Stimulated activated naive B cell treated with anti-CD40 and anti-IgM and Interleukin-4, amounts not matched to agents 10 μg/mL and 1 μg/mL and 100 μg/mL, for 72 hours (primary cell): ENCODE results near the gene PRKCI.
"Not testable (repeated sequence)": the region's sequence is repeated elsewhere in the genome, so short reads cannot be mapped to it uniquely, and the experiment has no call there.

Experiments used
- ATAC-seq, 2 donors: fragments of 150-1000 bp; cut with Tn5 transposase; replicated peaks; 2 replicates each; pipeline ENCODE4 v1.10.0; 2021; ENCODE audit warnings: moderate library complexity in 1 of 2
- DNase-seq: peaks from one replicate; pipeline ENCODE4 v3.0.0; 2021
- H3K27ac Mint-ChIP-seq: one replicate; pipeline ENCODE4 v1.8.0; 2022; ENCODE audit warnings: mild to moderate bottlenecking, mixed read lengths
- H3K27me3 Mint-ChIP-seq, 2 donors: one replicate each; pipeline ENCODE4 v1.8.0; 2022; ENCODE audit warnings: mixed read lengths in 2 of 2
- H3K36me3 Mint-ChIP-seq, 2 donors: one replicate each; pipeline ENCODE4 v1.8.0; 2022; ENCODE audit warnings: mixed read lengths in 2 of 2, mild to moderate bottlenecking in 1 of 2
- H3K4me1 Mint-ChIP-seq, 2 donors: one replicate each; pipeline ENCODE4 v1.8.0; 2022; ENCODE audit warnings: mixed read lengths in 2 of 2, mild to moderate bottlenecking in 1 of 2
- H3K4me3 Mint-ChIP-seq, 2 donors: one replicate each; pipeline ENCODE4 v1.8.0; 2022; ENCODE audit warnings: mild to moderate bottlenecking in 2 of 2, mixed read lengths in 2 of 2, moderate library complexity in 1 of 2
- H3K9me3 Mint-ChIP-seq, 2 donors: one replicate each; pipeline ENCODE4 v1.8.0; 2022; ENCODE audit warnings: mixed read lengths in 2 of 2, mild to moderate bottlenecking in 1 of 2

The PRKCI gene

GRCh38 chr3:170205302-170205701 is 16.9 kb upstream of the PRKCI start:
- no peaks in the 10 kb centered on the region for H3K9me3 Mint-ChIP-seq
- H3K27ac Mint-ChIP-seq = no peak overlapping the region
- no peak overlapping the region for H3K4me3 Mint-ChIP-seq
- ATAC-seq (no peak), DNase-seq (no peak)
- no peaks in the 10 kb centered on the region for H3K36me3 Mint-ChIP-seq
- no peaks in the 10 kb centered on the region for H3K4me1 Mint-ChIP-seq
- peaks cover 8 to 9% of the 10 kb centered on the region in 2 donors for H3K27me3 Mint-ChIP-seq

- H3K27ac Mint-ChIP-seq, H3K36me3 Mint-ChIP-seq, DNase-seq, ATAC-seq, H3K4me1 Mint-ChIP-seq, H3K4me3 Mint-ChIP-seq, H3K9me3 Mint-ChIP-seq: not testable (repeated sequence)
- peaks cover 8 to 10% of the 10 kb centered on the region in 2 donors for H3K27me3 Mint-ChIP-seq
These were observed 16.0 kb upstream of the PRKCI start for GRCh38 chr3:170206164-170206762.

GRCh38 chr3:170207717-170208116 is 14.5 kb upstream of the PRKCI start:
- no peaks in the 10 kb centered on the region for H3K4me1 Mint-ChIP-seq
- ATAC-seq (no peak), DNase-seq (no peak)
- no peak overlapping the region for H3K4me3 Mint-ChIP-seq
- peaks cover 8 to 14% of the 10 kb centered on the region in 2 donors for H3K27me3 Mint-ChIP-seq
- H3K36me3 Mint-ChIP-seq = peaks cover 0 to 5% of the 10 kb centered on the region in 2 donors
- peaks cover 4 to 6% of the 10 kb centered on the region in 2 donors for H3K9me3 Mint-ChIP-seq
- no peak overlapping the region for H3K27ac Mint-ChIP-seq

GRCh38 chr3:170211668-170212067 is 10.6 kb upstream of the PRKCI start:
- H3K27me3 Mint-ChIP-seq = peaks cover under 1 to 13% of the 10 kb centered on the region in 2 donors
- H3K36me3 Mint-ChIP-seq = peaks cover 0 to 5% of the 10 kb centered on the region in 2 donors
- H3K9me3 Mint-ChIP-seq = peaks cover 4 to 6% of the 10 kb centered on the region in 2 donors
- no peak overlapping the region for H3K27ac Mint-ChIP-seq
- H3K4me3 Mint-ChIP-seq = no peak overlapping the region
- no peak for DNase-seq
- H3K4me1 Mint-ChIP-seq = no peaks in the 10 kb centered on the region
- no peak for ATAC-seq

- H3K4me1 Mint-ChIP-seq = peaks cover 3 to 20% of the 10 kb centered on the region in 2 donors
- no peaks in the 10 kb centered on the region for H3K27me3 Mint-ChIP-seq
- DNase-seq = no peak
- H3K27ac Mint-ChIP-seq = no peak overlapping the region
- no peak for ATAC-seq
- H3K4me3 Mint-ChIP-seq = no peak overlapping the region
- peaks cover 0 to 2% of the 10 kb centered on the region in 2 donors for H3K9me3 Mint-ChIP-seq
- no peaks in the 10 kb centered on the region for H3K36me3 Mint-ChIP-seq
These were observed 2.4 kb upstream of the PRKCI start for GRCh38 chr3:170219850-170220249.

- ATAC-seq (no peak), DNase-seq (no peak)
- no peak overlapping the region for H3K27ac Mint-ChIP-seq
- peaks cover 3 to 20% of the 10 kb centered on the region in 2 donors for H3K4me1 Mint-ChIP-seq
- no peaks in the 10 kb centered on the region for H3K36me3 Mint-ChIP-seq
- no peaks in the 10 kb centered on the region for H3K27me3 Mint-ChIP-seq
- H3K9me3 Mint-ChIP-seq = peaks cover 0 to 2% of the 10 kb centered on the region in 2 donors
- H3K4me3 Mint-ChIP-seq = no peak overlapping the region
These were observed 1.4 kb upstream of the PRKCI start for GRCh38 chr3:170220871-170221270.

GRCh38 chr3:170222647-170223541 is 670 bp downstream of the PRKCI start:
- Mint-ChIP-seq H3K4me3 (peak overlapping the region; percentile 86 to 94), H3K27ac (peak overlapping the region; percentile 76), H3K4me1 (peaks cover 3 to 28% of the 10 kb centered on the region in 2 donors), H3K9me3 (no peaks in the 10 kb centered on the region), H3K27me3 (no peaks in the 10 kb centered on the region), H3K36me3 (no peaks in the 10 kb centered on the region)
- peak; percentile 44 to 49 for ATAC-seq
- peak; percentile 1 for DNase-seq

- DNase-seq (no peak), ATAC-seq (no peak)
- H3K36me3 Mint-ChIP-seq = no peaks in the 10 kb centered on the region
- no peaks in the 10 kb centered on the region for H3K27me3 Mint-ChIP-seq
- H3K4me1 Mint-ChIP-seq = peaks cover 3 to 30% of the 10 kb centered on the region in 2 donors
- no peak overlapping the region for H3K27ac Mint-ChIP-seq
- H3K4me3 Mint-ChIP-seq = no peak overlapping the region
- H3K9me3 Mint-ChIP-seq = no peaks in the 10 kb centered on the region
These were observed 2.9 kb downstream of the PRKCI start for GRCh38 chr3:170225166-170225565.

GRCh38 chr3:170226426-170226960 is 4.3 kb downstream of the PRKCI start:
- peaks cover 3 to 30% of the 10 kb centered on the region in 2 donors for H3K4me1 Mint-ChIP-seq
- no peak overlapping the region for H3K27ac Mint-ChIP-seq
- H3K4me3 Mint-ChIP-seq = no peak overlapping the region
- peaks cover 0 to 3% of the 10 kb centered on the region in 2 donors for H3K36me3 Mint-ChIP-seq
- ATAC-seq (no peak), DNase-seq (no peak)
- H3K9me3 Mint-ChIP-seq = no peaks in the 10 kb centered on the region
- no peaks in the 10 kb centered on the region for H3K27me3 Mint-ChIP-seq

GRCh38 chr3:170228093-170228766 is 6.0 kb downstream of the PRKCI start:
- DNase-seq = no peak
- Mint-ChIP-seq H3K27me3 (no peaks in the 10 kb centered on the region), H3K36me3 (peaks cover 0 to 3% of the 10 kb centered on the region in 2 donors), H3K9me3 (no peaks in the 10 kb centered on the region), H3K4me1 (peaks cover 6 to 31% of the 10 kb centered on the region in 2 donors), H3K27ac (no peak overlapping the region), H3K4me3 (no peak overlapping the region)
- no peak for ATAC-seq

GRCh38 chr3:170232266-170232665 is 10.0 kb downstream of the PRKCI start:
- ATAC-seq = peak; percentile 38 to 69
- Mint-ChIP-seq H3K9me3 (no peaks in the 10 kb centered on the region), H3K27me3 (no peaks in the 10 kb centered on the region), H3K27ac (no peak overlapping the region), H3K36me3 (peaks cover 9 to 11% of the 10 kb centered on the region in 2 donors), H3K4me3 (no peak overlapping the region), H3K4me1 (peaks cover 3 to 14% of the 10 kb centered on the region in 2 donors)
- no peak for DNase-seq

GRCh38 chr3:170233530-170233929 is 11.3 kb downstream of the PRKCI start:
- DNase-seq (no peak), ATAC-seq (no peak)
- Mint-ChIP-seq H3K9me3 (no peaks in the 10 kb centered on the region), H3K27ac (no peak overlapping the region), H3K36me3 (peaks cover 9 to 15% of the 10 kb centered on the region in 2 donors), H3K4me1 (peaks cover 3 to 10% of the 10 kb centered on the region in 2 donors), H3K4me3 (no peak overlapping the region), H3K27me3 (no peaks in the 10 kb centered on the region)

GRCh38 chr3:170240142-170240541 is 17.9 kb downstream of the PRKCI start:
- H3K9me3 Mint-ChIP-seq = no peaks in the 10 kb centered on the region
- H3K36me3 Mint-ChIP-seq = peaks cover 29 to 32% of the 10 kb centered on the region in 2 donors
- no peak overlapping the region for H3K27ac Mint-ChIP-seq
- H3K4me1 Mint-ChIP-seq = no peaks in the 10 kb centered on the region
- no peak for DNase-seq
- no peak overlapping the region for H3K4me3 Mint-ChIP-seq
- ATAC-seq = no peak
- no peaks in the 10 kb centered on the region for H3K27me3 Mint-ChIP-seq

GRCh38 chr3:170240671-170241070 is 18.4 kb downstream of the PRKCI start:
- H3K27ac Mint-ChIP-seq = no peak overlapping the region

More at GRCh38 chr3:170240671-170241070, 18.4 kb downstream of the PRKCI start:
- H3K27me3 Mint-ChIP-seq = no peaks in the 10 kb centered on the region
- no peak for ATAC-seq
- H3K4me3 Mint-ChIP-seq = no peak overlapping the region
- DNase-seq = no peak
- no peaks in the 10 kb centered on the region for H3K4me1 Mint-ChIP-seq
- H3K9me3 Mint-ChIP-seq = no peaks in the 10 kb centered on the region
- peaks cover 27 to 37% of the 10 kb centered on the region in 2 donors for H3K36me3 Mint-ChIP-seq
